ENCODE measurements around the gene UXS1. TPM values are rescaled to one million over a fixed set of nuclear protein-coding genes. Genes with fewer than 3 reads are reported as not detected.
A peak's percentile ranks its signal among the peaks of the same experiment; 100 is the strongest.
"Not testable (repeated sequence)": the region's sequence is repeated elsewhere in the genome, so short reads cannot be mapped to it uniquely, and the experiment has no call there.

UXS1 gene
- total RNA-seq, 1 experiment from 2014 or later = 48.8 TPM

DNA sequence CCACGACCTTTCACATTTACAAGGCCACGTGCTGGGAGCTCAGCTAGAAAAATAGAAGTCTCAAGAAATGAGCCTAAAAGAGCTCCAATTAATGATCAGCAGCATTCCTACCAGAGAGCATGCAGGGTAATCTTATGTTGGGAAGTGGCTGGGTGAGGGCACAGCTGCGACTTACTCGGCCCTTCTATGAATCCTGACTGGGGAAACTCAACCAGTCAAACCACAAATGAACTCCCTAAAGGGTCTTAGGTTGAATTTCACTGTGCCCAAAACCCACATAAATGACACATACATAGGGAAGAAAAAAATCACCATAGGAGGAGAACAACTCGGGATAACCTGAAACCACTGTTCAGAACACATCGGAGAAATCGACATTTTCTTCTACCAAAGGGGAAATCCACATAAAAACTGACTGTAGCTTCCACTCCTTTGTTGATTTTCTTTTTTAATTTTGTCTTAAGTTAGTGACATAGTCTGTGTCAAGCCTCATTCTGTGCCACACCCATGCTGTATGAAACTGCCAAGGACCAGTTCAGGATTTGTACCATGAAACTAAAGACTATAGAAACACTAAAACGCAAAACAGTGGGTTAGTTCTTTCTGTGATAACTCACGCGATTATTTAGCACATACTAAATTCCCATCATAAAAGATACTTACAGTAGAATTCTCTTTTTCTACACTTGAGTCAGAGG lies 54.7 kb downstream of the UXS1 start:
- no peaks in the 10 kb centered on the region for H3K9me3 ChIP-seq (replicated peaks)
- DNase-seq = peak in 1 of 2 experiments; percentile 55
- H3K4me1 ChIP-seq = 0 out of 2 replicates have a peak, but pooled peaks cover 2% of the 10 kb centered on the region
- no peak overlapping the region for H3K4me3 ChIP-seq
- H3K27ac ChIP-seq = no peak overlapping the region
- peaks cover 5% of the 10 kb centered on the region for H3K36me3 ChIP-seq
- H3K27me3 ChIP-seq = no peaks in the 10 kb centered on the region

DNA sequence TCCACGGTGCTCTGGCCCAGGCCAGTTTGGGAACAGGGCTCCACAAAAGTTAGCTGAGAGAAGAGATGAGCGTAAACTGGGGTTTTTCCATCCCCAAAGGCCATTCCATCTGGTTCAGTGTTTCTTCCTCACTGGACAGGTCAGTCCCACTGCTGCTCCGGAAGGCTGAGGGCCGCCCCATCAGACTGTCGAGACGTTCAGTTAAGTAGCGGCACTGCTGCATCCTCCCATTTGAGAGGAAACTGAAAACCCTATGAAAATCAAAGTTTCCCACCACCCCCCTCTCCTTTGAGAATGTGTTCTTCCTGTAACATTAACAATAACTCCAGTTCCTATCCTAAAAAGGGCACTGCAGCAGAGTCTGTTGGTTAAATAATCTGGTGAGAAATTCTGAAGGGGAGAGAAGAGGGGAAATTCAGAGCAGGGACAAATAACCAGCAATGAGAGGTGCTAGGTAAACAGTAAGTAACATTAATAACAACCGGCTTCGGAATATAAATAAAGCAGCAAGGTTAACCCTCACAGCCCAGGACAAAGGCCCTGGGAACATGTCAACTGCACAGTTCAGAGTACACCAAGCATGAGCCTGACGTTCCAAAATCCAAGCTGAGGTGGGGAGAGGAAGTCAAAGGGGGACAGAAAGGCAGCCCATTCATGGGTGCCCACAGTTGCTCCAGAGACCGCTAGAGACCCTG lies 55.4 kb downstream of the UXS1 start:
- H3K27me3 ChIP-seq = no peaks in the 10 kb centered on the region
- no peak overlapping the region for H3K27ac ChIP-seq
- no peaks in the 10 kb centered on the region for H3K9me3 ChIP-seq (replicated peaks)
- no peak for DNase-seq
- 0 out of 2 replicates have a peak, but pooled peaks cover 2% of the 10 kb centered on the region for H3K4me1 ChIP-seq
- H3K4me3 ChIP-seq = no peak overlapping the region
- H3K36me3 ChIP-seq = peaks cover 5% of the 10 kb centered on the region

DNA sequence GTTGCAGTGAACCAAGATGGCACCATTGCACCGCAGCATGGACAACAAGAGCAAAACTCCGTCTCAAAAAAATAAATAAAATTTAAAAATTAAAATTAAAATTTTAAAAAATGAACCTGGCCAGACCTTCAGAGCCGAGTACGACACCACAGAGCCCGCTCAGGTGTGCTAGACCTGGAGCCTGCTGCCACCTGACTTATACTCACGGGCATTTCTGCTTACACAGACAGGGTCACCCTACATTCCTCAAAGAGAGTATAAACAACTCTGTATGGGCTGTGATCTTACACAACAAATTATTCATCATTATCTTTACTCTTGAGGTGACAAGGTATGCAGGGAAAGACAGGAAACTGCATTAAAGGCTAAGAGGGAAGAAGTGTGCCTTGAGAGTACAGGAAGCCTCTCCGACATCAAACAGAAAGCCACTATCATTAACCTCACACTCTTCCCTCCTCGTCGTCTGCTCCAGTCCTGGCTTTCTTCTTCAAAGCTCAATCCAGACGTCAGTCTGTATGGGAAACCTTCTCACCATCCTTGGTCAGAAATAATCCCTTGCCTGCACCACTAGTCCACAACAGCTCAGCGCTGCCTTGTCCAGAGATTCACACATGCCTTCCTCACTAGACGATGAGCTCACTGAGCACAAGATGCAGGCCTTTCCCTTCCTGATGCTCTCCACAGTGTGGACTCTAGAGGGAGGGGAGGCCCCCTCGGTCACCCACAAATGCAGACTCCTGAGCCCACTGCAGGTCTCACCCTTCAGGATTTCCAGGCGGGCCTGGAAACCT lies 56.2 kb downstream of the UXS1 start:
- peaks cover 5% of the 10 kb centered on the region for H3K36me3 ChIP-seq
- 0 out of 2 replicates have a peak, but pooled peaks cover 2% of the 10 kb centered on the region for H3K4me1 ChIP-seq
- H3K27me3 ChIP-seq = no peaks in the 10 kb centered on the region
- H3K4me3 ChIP-seq = no peak overlapping the region
- no peak overlapping the region for H3K27ac ChIP-seq
- H3K9me3 ChIP-seq (replicated peaks) = no peaks in the 10 kb centered on the region
- DNase-seq = no peak

- not testable (repeated sequence) for H3K4me3 ChIP-seq; H3K4me1 ChIP-seq; DNase-seq; H3K36me3 ChIP-seq; H3K27ac ChIP-seq; H3K9me3 ChIP-seq (replicated peaks); H3K27me3 ChIP-seq
Measured at GRCh38 chr2:106131192-106131591, 62.9 kb downstream of the UXS1 start.

- Histone ChIP-seq H3K27me3 (no peaks in the 10 kb centered on the region), H3K36me3 (peaks cover 12% of the 10 kb centered on the region), H3K27ac (no peak overlapping the region), H3K4me1 (no peaks in the 10 kb centered on the region), H3K9me3 (replicated peaks) (no peaks in the 10 kb centered on the region), H3K4me3 (no peak overlapping the region)
- no peak for DNase-seq
Measured at GRCh38 chr2:106130251-106130998, 63.7 kb downstream of the UXS1 start.

GRCh38 chr2:106129592-106129991 lies 64.5 kb downstream of the UXS1 start:
- DNase-seq = no peak
- no peak overlapping the region for H3K4me3 ChIP-seq
- H3K36me3 ChIP-seq = peaks cover 16% of the 10 kb centered on the region
- H3K27ac ChIP-seq = no peak overlapping the region
- H3K9me3 ChIP-seq (replicated peaks) = no peaks in the 10 kb centered on the region
- H3K4me1 ChIP-seq = no peaks in the 10 kb centered on the region
- no peaks in the 10 kb centered on the region for H3K27me3 ChIP-seq

GRCh38 chr2:106129150-106129549 lies 65.0 kb downstream of the UXS1 start:
- H3K27ac ChIP-seq = no peak overlapping the region
- no peaks in the 10 kb centered on the region for H3K27me3 ChIP-seq
- peaks cover 19% of the 10 kb centered on the region for H3K36me3 ChIP-seq

DNA sequence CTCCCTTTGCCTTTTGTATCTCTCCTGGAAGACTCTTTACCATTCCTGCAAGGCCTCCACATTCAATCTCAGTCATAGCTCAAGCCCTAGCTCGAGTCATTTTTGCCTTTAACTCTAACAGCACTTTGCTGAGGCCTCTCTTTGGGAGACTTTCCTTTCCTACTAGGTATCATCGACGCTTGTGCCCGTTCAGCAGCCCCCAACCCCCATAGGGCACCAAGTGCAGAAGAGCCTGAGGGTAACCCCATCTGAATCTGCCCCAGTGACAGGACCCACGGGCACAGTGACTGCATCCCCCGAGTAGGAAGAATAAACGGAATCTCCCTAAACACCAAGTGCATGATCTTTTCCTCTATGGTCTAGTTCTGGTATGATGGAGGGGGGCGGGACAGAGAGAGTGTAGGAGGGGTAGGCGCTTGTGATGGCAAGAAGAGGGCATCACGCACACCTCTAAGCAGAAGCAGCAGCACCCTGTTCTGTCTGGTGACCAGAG lies 66.3 kb downstream of the UXS1 start:
- no peak for DNase-seq
- Histone ChIP-seq H3K27ac (no peak overlapping the region), H3K36me3 (peaks cover 19% of the 10 kb centered on the region), H3K9me3 (replicated peaks) (no peaks in the 10 kb centered on the region), H3K4me1 (no peaks in the 10 kb centered on the region), H3K27me3 (no peaks in the 10 kb centered on the region), H3K4me3 (no peak overlapping the region)

More at GRCh38 chr2:106129150-106129549, 65.0 kb downstream of the UXS1 start:
- Histone ChIP-seq H3K4me3 (no peak overlapping the region), H3K4me1 (no peaks in the 10 kb centered on the region), H3K9me3 (replicated peaks) (no peaks in the 10 kb centered on the region)
- DNase-seq = no peak

- Histone ChIP-seq H3K27me3 (no peaks in the 10 kb centered on the region), H3K27ac (no peak overlapping the region), H3K4me1 (no peaks in the 10 kb centered on the region), H3K36me3 (peaks cover 19% of the 10 kb centered on the region), H3K9me3 (replicated peaks) (no peaks in the 10 kb centered on the region), H3K4me3 (no peak overlapping the region)
- DNase-seq = no peak
Measured at GRCh38 chr2:106127282-106127771, 66.8 kb downstream of the UXS1 start.

DNA sequence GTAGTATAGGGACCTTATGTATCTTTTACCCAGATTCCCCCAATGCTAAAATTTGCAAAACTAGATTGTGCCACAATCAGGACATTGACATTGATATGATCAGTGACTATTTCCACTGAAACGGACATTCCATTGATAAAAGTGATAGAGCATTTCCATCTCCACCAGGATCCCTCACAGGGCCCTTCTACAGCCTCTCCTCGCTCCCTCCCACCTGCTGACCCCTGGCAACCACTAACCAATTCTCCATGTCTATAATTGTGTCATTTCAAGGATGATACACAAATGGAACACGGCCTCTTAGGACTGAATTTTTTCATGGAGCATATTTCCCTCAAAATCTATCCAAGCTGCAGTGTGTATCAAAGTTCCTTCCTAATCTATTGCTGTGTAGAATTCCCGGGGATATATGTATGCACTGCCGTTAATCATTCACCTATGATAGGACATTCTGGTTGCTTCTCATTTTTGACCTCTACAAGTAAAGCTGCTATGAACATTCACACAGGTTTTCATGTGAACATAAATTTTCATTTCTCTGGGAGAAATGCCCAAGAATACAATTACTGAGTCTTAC lies 67.3 kb downstream of the UXS1 start:
- no peaks in the 10 kb centered on the region for H3K9me3 ChIP-seq (replicated peaks)
- H3K27me3 ChIP-seq = no peaks in the 10 kb centered on the region
- H3K27ac ChIP-seq = no peak overlapping the region
- peaks cover 19% of the 10 kb centered on the region for H3K36me3 ChIP-seq
- no peak for DNase-seq
- H3K4me1 ChIP-seq = no peaks in the 10 kb centered on the region
- no peak overlapping the region for H3K4me3 ChIP-seq

- H3K27me3 ChIP-seq = no peaks in the 10 kb centered on the region
- DNase-seq = no peak
- H3K4me3 ChIP-seq = no peak overlapping the region
- peaks cover 19% of the 10 kb centered on the region for H3K36me3 ChIP-seq
- no peaks in the 10 kb centered on the region for H3K9me3 ChIP-seq (replicated peaks)
- no peak overlapping the region for H3K27ac ChIP-seq
- no peaks in the 10 kb centered on the region for H3K4me1 ChIP-seq
Measured at GRCh38 chr2:106126295-106126694, 67.8 kb downstream of the UXS1 start.

- H3K9me3 ChIP-seq (replicated peaks) = no peaks in the 10 kb centered on the region
- H3K4me1 ChIP-seq = no peaks in the 10 kb centered on the region
- H3K27me3 ChIP-seq = no peaks in the 10 kb centered on the region
- H3K36me3 ChIP-seq = peaks cover 25% of the 10 kb centered on the region
- no peak overlapping the region for H3K27ac ChIP-seq
- no peak overlapping the region for H3K4me3 ChIP-seq
- no peak for DNase-seq
Measured at GRCh38 chr2:106124905-106125549, 69.1 kb downstream of the UXS1 start.

DNA sequence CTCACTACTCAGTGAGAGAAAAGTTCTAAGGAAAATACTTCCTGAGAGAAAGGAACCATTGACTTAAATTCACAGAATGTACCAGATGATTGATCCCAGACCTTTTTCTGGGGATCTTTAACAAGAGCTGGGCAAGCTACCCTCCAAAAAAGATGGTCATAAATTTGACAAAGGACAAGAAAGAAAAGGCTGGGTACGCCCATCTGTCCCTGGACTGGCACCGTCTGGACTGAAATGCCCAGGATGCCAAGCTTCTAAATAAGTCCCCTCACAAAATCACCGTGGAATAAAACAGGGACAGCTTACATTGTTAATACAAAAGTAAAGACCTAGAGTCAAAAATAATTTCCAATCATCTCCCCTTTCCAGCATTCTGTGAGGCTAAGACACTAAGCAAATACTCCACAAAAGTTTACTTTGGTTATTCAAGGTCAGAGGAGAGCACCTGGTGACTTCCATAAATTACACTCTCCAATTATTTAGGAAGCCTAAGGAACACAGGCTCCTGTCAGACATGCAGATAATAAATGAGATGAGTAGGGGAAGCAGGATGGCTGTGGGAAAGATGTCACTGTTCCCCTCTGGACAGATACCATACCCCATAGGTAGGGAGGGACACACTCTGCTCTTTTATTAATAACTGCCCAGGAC lies 69.9 kb downstream of the UXS1 start:
- no peak for DNase-seq
- Histone ChIP-seq H3K36me3 (peaks cover 22% of the 10 kb centered on the region), H3K4me1 (no peaks in the 10 kb centered on the region), H3K9me3 (replicated peaks) (no peaks in the 10 kb centered on the region), H3K27me3 (no peaks in the 10 kb centered on the region), H3K4me3 (no peak overlapping the region), H3K27ac (no peak overlapping the region)

All from SJCRH30 (cell line).